GM18508 (cell line): ENCODE measurements around the gene DTNB.
"Not testable (repeated sequence)": the region's sequence is repeated elsewhere in the genome, so short reads cannot be mapped to it uniquely, and the experiment has no call there.

Experiments
- ATAC-seq: cut with Tn5 transposase; IDR thresholded peaks from one replicate; pipeline ENCODE4 v1.9.1; 2021; ENCODE audit warnings: moderate number of reproducible peaks; ENCODE audit not compliant: insufficient read depth, unreplicated experiment

DTNB gene

DNA sequence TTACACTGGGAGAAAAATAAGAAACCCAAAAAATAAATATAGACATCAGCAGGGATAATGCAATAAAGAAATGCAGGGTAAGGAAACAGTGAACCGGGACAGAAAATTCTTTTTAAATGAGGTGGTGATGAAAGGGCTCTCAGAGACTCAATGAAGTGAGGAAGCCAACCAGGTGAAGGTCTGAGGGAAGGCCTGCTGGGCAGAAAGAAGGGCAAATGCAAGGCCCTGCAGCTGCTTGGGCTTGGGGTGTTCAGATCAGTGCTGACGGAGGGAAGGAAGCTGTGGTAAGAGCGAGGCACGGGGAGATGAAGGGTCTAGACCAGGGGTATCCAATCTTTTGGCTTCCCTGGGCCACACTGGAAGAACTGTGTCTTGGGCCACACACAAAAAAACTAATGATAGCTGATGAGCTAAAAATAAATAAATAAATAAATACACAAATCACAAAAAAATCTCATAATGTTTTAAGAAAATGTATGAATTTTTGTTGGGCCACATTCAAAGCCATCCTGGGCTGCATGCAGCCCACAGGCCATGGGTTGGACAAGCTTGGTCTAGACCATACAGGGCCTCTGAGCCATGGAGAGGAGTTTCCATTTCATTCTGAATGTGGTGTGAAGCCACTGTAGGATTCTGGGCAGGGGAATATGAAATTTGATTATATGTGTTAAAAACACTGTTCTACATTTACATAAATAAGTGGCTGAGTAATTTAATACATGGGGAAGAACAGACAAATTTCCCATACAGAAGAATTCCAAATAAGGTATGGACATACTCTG, 235.3 kb downstream of the DTNB start:
- no peak for ATAC-seq

DNA sequence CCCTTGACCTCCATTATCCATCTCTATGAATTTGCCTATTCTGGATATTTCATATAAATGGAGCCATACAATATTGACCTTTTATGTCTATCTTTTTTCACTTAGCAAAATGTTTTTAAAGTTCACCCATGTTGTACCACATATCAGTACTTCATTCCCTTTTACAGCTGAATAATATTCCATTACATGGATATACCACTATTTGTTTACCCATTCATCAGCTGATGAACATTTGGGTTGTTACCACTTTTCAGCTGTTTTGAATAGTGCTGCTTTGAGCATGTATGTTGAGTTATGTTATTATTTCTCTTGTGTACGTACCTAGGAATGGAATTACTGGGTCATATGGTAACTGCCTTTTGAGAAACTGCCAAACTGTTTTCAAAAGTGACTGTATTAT, 238.0 kb downstream of the DTNB start:
- no peak for ATAC-seq

DNA sequence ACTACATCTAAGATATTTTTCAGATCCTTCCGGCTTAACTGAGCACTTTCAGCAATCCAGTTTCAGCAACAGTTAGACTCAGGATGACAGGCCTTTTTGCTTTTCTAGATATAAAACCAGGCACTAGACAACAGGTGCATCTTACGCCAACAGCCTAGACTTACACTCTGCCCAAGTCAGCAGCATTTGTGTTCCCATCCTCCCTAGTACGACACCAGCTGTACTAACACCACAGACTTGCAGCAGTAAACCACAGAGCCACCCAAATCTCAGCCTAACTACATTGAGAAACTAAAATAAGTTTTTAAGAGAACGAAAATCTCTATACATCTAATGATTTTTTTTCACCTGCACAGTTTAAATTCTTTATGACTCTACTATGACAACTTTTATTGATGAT, 241.8 kb downstream of the DTNB start:
- ATAC-seq = no peak

DNA sequence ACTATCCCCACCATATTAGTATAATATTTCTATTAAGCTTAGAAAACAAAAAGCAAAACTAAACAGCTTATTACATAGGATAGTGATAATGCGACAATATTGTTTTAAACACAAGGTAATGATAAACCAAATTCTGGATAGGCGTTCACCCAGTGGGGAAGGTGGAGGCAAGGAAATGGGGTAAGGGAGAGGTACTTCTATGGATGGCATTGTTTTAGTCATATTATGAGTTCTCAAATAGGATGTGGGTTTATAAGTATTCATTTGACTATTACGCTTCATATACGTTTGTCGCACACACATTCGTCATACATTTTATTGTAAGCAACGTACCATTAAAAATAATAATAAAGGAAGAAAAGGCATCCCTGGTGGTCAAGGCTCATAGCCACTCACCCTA, 242.8 kb downstream of the DTNB start:
- no peak for ATAC-seq

DNA sequence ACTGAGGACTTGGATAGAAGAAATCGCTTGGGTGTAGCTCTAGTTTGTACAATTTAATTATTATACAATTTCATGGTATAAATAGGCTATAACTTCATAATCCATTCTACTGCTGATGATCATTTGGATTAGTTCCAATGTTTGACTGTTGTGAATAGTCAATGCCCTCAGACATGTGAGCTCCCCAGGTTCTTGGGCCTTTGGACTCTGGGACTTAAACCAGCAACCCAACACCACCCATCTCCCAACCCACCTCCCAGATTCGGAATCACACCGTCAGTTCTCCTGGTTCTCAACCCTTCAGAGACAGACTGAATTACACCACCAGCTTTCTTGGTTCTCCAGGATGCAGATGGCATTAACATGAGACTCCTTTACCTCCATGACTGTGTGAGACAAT, 247.1 kb downstream of the DTNB start:
- no peak for ATAC-seq

DNA sequence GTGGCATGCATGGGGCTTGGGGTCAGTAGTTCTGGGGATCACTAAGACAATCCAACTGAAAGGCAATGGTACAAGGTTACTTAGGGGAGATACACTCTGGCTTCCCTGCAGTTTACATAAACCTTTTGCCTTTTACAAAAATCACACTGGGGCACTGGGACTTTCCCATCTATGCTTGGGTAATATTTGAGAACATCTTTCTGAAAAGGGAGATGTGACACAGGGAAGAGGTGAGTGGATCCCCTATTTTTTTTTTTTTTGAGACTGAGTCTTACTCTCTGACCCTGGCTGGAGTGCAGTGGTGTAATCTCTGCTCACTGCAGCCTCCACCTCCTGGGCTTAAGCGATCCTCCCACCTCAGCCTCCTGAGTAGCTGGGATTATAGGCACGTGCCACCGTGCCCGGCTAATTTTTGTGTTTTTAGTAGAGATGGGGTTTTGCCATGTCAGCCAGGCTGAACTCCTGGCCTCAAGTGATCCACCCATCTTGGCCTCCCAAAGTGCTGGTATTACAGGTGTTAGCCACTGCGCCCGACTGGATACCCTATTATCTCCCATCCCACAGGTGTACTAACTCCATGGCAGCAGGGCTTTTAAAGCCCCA, 248.8 kb downstream of the DTNB start:
- no peak for ATAC-seq

DNA sequence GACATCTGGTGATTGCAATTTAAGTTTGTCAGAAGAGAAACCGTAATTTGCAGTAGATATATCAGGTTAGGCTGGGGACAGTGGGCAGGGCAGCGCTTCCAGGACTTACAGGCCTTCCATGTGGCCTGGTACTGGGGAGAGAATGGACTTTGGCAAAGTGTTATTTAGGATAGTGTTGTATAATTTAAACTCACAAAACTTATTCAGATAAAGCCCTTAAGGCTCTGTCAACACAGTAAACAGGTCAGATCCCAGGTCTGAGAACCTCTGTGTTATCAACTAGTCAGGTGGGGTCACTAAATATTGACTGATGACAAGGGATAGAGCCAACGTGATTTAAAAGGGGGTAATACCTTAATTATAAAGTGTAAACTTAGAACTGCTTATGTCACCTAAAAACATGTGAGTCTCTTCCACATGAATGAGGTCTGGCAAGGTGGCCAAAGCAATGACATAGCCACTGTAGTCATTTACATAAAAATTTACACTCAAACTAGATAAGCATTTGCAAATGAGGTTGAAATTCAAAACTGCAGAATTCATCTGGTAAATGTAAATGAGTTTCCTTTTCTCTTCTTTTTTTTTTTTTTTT, 251.5 kb downstream of the DTNB start:
- ATAC-seq = no peak

DNA sequence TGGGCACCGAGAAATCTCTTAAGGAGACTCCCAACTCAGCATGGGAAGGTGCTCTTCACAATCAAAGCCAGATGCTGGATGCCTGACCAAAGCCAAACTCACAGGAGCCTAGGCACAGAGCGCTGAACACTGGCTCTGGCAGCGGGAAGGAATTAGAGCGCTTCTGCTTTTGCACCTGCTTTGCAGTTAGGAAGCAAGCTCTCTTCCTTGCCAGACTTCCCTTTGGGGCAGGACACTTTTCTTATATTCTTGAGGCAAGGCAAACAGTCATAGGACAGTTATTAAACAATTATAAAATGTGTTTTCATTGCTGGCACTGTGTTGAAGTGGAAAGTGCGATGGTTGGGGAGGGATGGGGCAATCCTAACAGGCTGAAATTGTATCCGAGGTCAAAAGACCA, 252.1 kb downstream of the DTNB start:
- no peak for ATAC-seq

DNA sequence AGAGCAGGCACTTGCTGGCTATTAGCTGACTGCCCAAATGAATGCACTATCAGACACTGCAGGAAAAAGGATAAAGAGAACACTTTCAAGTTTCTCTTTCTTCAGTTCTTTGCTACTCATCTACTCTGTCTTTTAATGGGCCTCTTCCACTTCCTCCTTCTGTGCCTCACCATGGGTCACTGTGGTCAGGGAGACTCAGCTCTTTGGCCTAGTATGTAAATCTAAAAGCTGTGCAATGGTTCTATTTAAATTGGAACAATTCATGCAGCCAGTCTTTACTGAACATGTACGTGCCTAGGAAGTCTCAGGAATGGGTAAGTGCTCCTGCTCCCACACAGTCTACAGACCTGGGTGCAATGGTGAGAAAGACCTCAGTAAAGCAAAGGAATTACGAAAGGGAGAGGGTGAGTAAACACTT, 252.5 kb downstream of the DTNB start:
- peak; percentile 24 for ATAC-seq

DNA sequence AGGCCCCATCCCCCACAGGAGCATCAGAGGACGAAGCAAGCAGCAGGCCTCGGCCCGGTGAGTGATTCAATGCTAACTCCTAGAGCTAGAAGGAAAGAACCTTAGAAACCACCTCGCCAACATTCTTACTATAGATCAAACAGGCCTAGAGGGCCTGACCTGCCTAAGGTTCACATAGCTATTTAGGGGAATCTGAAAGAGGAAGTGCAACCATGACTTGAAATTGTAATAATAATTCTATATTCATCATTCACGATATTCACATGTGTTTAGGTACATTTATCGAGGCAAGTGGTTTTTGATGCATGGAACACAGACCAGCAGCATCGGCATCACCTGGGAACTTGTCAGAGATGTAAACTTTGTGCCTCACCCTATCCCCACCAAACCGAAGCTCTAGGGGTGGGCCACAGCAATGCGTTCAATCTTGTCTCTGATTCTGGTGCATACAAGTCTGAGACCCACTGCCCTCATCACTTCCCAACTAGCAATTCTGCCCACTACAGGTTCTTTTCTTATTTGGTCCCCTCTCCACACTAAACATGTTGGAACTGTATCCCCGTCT, 253.6 kb downstream of the DTNB start:
- ATAC-seq = peak; percentile 55

DNA sequence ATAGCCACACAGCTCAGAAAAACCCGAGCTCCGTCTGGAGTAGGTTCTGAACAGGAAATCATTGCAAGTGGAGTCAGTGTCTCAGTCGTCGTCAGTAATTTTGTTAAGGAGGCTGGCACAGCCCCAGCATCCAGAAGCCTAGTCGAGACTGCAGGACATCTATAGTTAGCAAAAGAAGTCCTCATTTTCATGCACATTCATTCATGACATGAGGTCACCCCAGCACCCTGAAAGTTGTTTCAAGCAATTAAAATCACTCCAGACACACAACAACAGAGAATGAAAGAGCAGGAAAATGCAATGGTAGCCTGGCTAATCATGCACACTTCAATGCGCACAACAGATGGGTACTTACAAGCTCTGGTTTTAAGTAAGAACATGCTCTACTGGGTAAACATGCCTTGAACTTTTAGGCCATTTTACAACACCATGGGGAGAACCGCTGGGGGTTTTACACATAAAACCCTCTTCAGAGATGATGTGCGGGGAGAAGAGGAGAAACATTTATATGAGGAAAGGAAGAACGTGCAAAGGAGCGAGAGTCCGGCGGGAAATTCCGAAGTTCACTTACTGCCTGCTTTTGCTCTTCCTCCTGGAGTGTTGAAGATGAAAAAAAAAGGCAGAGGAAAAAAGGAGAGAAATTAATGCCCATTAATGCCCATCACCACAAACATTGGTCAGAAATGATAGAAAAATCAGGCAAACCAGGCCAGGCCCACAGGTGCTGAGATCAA, 254.3 kb downstream of the DTNB start:
- no peak for ATAC-seq

DNA sequence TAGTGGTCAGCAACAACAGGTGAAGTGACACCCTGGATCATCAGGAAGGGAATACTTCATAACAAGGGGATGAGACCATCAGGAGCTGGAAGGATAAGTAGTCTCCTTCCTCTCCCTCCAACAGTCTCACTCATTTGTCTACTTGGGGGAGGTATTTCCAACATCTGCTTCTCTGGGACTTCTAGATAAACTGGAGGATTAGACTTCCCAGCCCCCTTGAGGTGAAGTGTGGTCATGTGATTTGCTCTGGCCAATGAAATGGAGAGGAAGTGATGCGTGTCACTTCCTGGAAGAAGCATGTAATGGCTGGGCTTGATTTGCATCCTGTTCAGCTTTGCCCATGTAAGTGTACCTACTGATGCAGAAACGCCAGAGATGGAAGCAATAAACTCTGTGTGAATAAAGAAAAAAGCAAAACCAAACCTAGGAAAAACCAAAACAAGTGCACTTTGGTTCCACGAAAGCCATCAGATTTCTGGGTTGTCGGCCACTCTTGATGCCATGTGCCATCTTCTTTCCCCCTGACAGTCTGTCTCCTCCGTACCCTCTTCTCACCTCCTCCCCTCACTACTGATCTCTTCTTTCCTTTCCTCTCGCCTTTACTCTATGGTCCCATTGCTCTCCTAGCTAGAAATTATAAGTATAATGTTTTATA, 255.5 kb downstream of the DTNB start:
- no peak for ATAC-seq

DNA sequence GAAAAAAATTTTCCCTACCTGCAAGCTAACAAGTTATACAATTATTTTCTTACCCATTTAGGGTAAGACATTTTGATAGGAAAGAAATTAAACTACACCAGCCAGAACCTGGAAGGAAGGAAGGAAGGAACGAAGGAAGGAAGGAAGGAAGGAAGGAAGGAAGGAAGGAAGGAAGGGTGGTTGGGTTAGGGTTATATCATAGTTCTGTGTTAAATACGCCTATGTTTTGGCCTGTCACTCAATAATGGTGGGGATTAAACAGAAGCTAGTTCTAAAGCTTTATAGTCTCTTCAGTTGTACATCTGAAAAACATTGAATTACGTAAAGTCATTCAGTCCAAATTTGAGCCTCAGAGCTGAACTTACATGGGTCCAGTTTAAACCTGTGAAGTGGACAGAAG, 256.7 kb downstream of the DTNB start:
- no peak for ATAC-seq

DNA sequence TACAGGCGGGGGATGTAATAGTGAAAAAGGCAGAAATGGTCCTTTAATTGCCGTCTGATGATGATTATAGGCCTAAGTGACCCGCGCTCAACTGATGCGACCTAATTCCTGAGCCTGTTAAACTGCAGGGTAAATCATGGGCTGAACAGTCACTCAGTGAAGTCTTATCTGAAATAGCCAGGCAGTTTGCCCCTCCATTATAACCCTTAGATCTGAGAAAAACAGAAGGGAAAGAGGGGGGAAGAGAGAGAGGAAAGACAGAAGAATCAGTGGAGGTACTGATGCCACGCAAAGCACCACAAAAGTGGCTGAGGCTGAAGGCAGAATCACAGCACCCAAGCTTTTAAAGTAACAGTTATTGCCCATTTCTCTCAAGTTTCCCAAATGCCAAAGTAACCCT, 258.6 kb downstream of the DTNB start:
- ATAC-seq = no peak

DNA sequence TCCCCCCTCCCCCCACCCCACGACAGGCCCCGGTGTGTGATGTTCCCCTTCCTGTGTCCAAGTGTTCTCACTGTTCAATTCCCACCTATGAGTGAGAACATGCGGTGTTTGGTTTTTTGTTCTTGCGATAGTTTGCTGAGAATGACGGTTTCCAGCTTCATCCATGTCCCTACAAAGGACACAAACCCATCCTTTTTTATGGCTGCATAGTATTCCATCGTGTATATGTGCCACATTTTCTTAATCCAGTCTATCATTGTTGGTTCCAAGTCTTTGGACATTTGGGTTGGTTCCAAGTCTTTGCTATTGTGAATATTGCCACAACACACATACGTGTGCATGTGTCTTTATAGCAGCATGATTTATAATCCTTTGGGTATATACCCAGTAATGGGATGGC, 260.0 kb downstream of the DTNB start:
- not testable (repeated sequence) for ATAC-seq

DNA sequence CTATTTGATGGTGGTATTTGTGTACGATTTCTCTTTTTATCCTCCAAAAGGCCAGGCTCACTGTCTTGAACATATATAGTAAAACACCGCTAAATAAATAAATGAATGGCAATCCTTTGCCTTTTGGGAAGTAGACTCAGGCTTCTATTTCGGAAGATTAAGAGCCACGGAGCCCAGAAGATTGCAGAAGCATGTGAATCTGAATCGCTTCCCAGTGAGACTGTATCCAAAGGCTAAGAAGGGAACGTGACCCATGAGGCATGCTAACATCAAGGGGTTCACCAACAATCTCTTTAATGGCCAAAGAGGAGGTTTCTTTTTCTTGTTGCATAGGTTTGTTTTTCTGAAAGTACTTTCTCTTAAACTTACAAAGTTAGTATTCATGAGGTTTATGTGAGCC, 261.6 kb downstream of the DTNB start:
- ATAC-seq = no peak

DNA sequence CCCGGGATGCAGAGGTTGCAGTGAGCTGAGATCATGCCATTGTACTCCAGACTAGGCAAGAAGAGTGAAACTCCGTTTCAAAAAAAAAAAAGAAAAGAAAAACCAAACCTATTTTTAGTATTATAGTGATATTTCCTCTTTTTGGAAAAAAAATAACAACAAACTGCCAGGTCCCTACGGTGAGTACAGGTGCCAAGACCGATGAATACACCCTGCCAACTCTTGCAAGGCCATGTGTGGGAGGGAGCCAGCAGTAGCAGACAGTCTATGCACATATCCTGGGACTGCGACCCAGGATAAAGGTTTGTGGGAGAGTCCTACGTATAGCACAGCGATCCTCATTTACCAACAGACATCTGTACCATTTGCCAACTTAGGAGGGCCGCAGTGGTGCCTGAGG, 262.1 kb downstream of the DTNB start:
- ATAC-seq = no peak

DNA sequence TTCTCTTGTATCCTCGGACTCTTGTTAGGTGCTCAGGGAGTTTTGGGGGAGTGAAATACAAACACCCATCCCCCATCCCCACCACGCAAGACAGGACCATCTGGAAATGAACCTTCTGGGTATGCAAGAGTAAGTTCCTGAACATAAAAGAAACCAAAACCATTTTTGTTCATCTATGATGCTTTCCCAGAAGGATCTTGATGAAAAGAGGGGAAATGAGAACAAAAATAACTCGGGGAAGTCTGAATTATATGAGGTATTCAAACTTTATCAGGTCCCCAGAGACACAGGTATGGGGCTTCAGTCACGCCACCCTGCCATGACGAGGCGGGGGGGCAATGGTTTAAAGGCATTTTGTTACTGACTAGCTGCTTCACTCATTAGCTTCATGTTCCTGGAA, 263.0 kb downstream of the DTNB start:
- ATAC-seq = no peak

DNA sequence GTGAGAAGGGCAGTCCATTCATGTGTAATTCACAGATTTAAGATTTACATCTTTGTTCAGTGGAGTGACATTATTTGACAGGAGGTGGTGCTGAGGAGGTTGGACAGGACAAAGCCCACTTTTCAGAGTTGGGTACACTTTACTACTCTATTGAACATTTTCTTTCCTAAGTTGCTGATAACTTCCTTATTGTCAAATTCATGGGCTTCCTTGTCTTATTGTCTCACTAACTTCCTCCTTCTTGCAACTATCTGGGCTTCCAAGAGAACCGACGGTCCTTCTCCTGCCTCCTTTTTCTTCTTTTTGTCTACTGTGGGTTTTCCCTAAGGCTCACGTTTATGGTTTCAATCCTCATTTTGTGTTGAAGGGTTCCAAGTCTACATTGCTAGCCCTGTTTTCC, 263.9 kb downstream of the DTNB start:
- ATAC-seq = no peak

DNA sequence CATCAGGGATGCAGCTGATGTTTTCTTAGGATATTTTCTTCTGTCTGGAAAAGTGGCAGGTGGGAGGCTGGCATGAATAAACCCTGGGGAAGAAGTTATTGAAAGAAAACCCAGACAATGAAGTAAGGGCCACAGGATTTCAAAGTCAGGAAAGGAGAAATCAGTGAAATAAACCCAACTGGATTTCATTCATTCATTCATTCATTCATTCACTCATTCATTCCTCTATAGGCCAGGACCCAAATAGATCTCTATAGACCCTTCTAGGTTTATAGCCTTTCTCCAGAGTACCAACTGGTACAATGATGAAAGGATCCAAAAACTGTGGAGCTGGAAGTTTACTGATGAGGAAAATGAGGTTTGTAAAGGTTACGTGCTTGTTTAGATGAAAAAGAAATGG, 264.3 kb downstream of the DTNB start:
- no peak for ATAC-seq
